H1 (cell line): ENCODE results near the gene NPM1. TPM values are rescaled to one million over a fixed set of nuclear protein-coding genes. Genes with fewer than 3 reads are reported as not detected.

Experiments used
- CTCF ChIA-PET: fragments of 300-600 bp; sonication (Branson Sonifier 250); formaldehyde crosslinking; loops from one replicate; lab custom pipeline; 2021; ENCODE audit not compliant: partially characterized antibody; lab: Charles Lee
- POLR2A ChIA-PET: fragments of 300-600 bp; sonication (Branson Sonifier 250); formaldehyde crosslinking; loops from one replicate; lab custom pipeline; 2021; ENCODE audit warnings: inconsistent platforms; ENCODE audit not compliant: partially characterized antibody; lab: Charles Lee
- DNase-seq, 2 experiments: peaks; one replicate each; pipeline versions ENCODE4 v3.0.0 to v3.0.0-alpha.2; 2010 to 2022; ENCODE audit warnings: low spot score in 2 of 2, low read depth in 1 of 2, mixed read lengths in 1 of 2
- FAIRE-seq: peaks from 2 replicates; lab custom pipeline; 2011; peaks lifted over from hg19 to GRCh38; lab: Jason Lieb, UNC
- H2AFZ ChIP-seq: 2 replicates; pipeline ENCODE4 v1.8.1; 2012; ENCODE audit warnings: low read length, inconsistent platforms
- H2AK5ac ChIP-seq: 2 replicates; pipeline ENCODE4 v1.6.1; 2013; ENCODE audit warnings: low read depth, low read length
- H2BK120ac ChIP-seq: replicated peaks from 2 replicates; pipeline ENCODE3; 2013; ENCODE audit warnings: low read depth, low read length, inconsistent platforms
- H2BK12ac ChIP-seq: 2 replicates; pipeline ENCODE4 v1.6.1; 2013; ENCODE audit warnings: low read depth, low read length
- H2BK15ac ChIP-seq: 2 replicates; pipeline ENCODE4 v1.6.1; 2013; ENCODE audit warnings: low read length
- H2BK20ac ChIP-seq: 2 replicates; pipeline ENCODE4 v1.6.1; 2013; ENCODE audit warnings: low read length
- H2BK5ac ChIP-seq: 2 replicates; pipeline ENCODE4 v1.6.1; 2013; ENCODE audit warnings: low read depth, low read length
- H3K14ac ChIP-seq: 2 replicates; pipeline ENCODE4 v1.6.1; 2013; ENCODE audit warnings: inconsistent platforms; ENCODE audit not compliant: insufficient read length
- H3K18ac ChIP-seq: 2 replicates; pipeline ENCODE4 v1.6.1; 2013; ENCODE audit warnings: low read length; ENCODE audit errors: extremely low read depth
- H3K23ac ChIP-seq: 2 replicates; pipeline ENCODE4 v1.6.1; 2013; ENCODE audit warnings: inconsistent platforms; ENCODE audit not compliant: insufficient read length
- H3K23me2 ChIP-seq: 2 replicates; pipeline ENCODE4 v1.6.1; 2013; ENCODE audit warnings: low read depth, low read length
- H3K27ac ChIP-seq: 2 replicates; pipeline ENCODE4 v1.6.1; 2011; ENCODE audit warnings: low read depth, low read length, inconsistent platforms
- H3K27me3 ChIP-seq, 4 experiments: replicated peaks in 1 of 4; 1 replicate in 1 of 4; 2 replicates in 3 of 4; pipeline versions ENCODE4 v1.6.1 to v1.8.1; 2011 to 2013; ENCODE audit warnings: low read length in 3 of 4, mild to moderate bottlenecking in 3 of 4, inconsistent platforms in 2 of 4, mixed read lengths in 2 of 4, moderate library complexity in 1 of 4; ENCODE audit not compliant: control insufficient read depth in 3 of 4, insufficient read depth in 3 of 4; ENCODE audit errors: extremely low read depth in 1 of 4
- H3K36me3 ChIP-seq, 4 experiments: 2 replicates each; pipeline versions ENCODE4 v1.6.1 to v1.8.1; 2011 to 2013; ENCODE audit warnings: mild to moderate bottlenecking in 4 of 4, low read length in 3 of 4, moderate library complexity in 2 of 4, control low read depth in 1 of 4, inconsistent platforms in 1 of 4; ENCODE audit not compliant: insufficient read depth in 4 of 4, control insufficient read depth in 2 of 4
- H3K4ac ChIP-seq: replicated peaks from 2 replicates; pipeline ENCODE3; 2013; ENCODE audit warnings: low read length, low read depth, mixed read lengths, inconsistent platforms; ENCODE audit not compliant: insufficient read length
- H3K4me1 ChIP-seq, 4 experiments: replicated peaks in 1 of 4; 1 replicate in 1 of 4; 2 replicates in 3 of 4; pipeline versions ENCODE4 v1.6.1 to v1.8.1; 2011 to 2013; ENCODE audit warnings: low read length in 3 of 4, inconsistent platforms in 2 of 4, mixed read lengths in 1 of 4; ENCODE audit not compliant: insufficient read depth in 4 of 4, control insufficient read depth in 3 of 4
- H3K4me2 ChIP-seq, 2 experiments: 2 replicates each; pipeline versions ENCODE4 v1.6.1 to v1.8.1; 2011 to 2013; ENCODE audit warnings: low read depth in 2 of 2, low read length in 2 of 2, control low read depth in 1 of 2, inconsistent platforms in 1 of 2, mild to moderate bottlenecking in 1 of 2; ENCODE audit not compliant: insufficient read depth in 1 of 2
- H3K4me3 ChIP-seq, 4 experiments: fragments of 200-600, 300-600 bp in 1 of 4; sonication (generic), shearing (Covaris generic), sonication (Bioruptor Twin) in 1 of 4; 2 replicates each; pipeline versions ENCODE4 v1.5.1 to v1.8.1; 2011 to 2016; ENCODE audit warnings: low read length in 4 of 4, low read depth in 3 of 4, control low read depth in 2 of 4, inconsistent platforms in 2 of 4, mild to moderate bottlenecking in 2 of 4, mixed read lengths in 1 of 4, moderate library complexity in 1 of 4; ENCODE audit not compliant: insufficient read depth in 2 of 4; ENCODE audit errors: extremely low read depth in 1 of 4
- H3K56ac ChIP-seq: replicated peaks from 2 replicates; pipeline ENCODE3; 2013; ENCODE audit warnings: low read depth, mild to moderate bottlenecking, mixed read lengths, low read length, inconsistent platforms; ENCODE audit not compliant: insufficient read length
- H3K79me1 ChIP-seq: 2 replicates; pipeline ENCODE4 v1.6.1; 2013; ENCODE audit warnings: low read depth, low read length, control low read depth
- H3K79me2 ChIP-seq, 2 experiments: 2 replicates each; pipeline versions ENCODE4 v1.6.1 to v1.8.1; 2012 to 2013; ENCODE audit warnings: low read length in 2 of 2, mild to moderate bottlenecking in 2 of 2, inconsistent platforms in 1 of 2; ENCODE audit not compliant: insufficient read depth in 2 of 2, control insufficient read depth in 1 of 2
- H3K9ac ChIP-seq, 4 experiments: replicated peaks in 1 of 4; 1 replicate in 1 of 4; 2 replicates in 3 of 4; pipeline versions ENCODE4 v1.6.1 to v1.8.1; 2011 to 2013; ENCODE audit warnings: low read depth in 3 of 4, low read length in 3 of 4, control low read depth in 2 of 4, mild to moderate bottlenecking in 2 of 4, moderate library complexity in 2 of 4, inconsistent platforms in 1 of 4; ENCODE audit errors: extremely low read depth in 1 of 4
- H3K9me3 ChIP-seq, 2 experiments: 2 replicates each; pipeline versions ENCODE4 v1.6.1 to v1.8.1; 2012 to 2013; ENCODE audit warnings: mild to moderate bottlenecking in 2 of 2, moderate library complexity in 2 of 2, control low read depth in 1 of 2, inconsistent platforms in 1 of 2, low read depth in 1 of 2, low read length in 1 of 2, mixed read lengths in 1 of 2; ENCODE audit not compliant: insufficient read depth in 2 of 2
- H4K20me1 ChIP-seq, 2 experiments: replicated peaks in 1 of 2; 2 replicates each; pipeline versions ENCODE3 to v1.8.1; 2011 to 2013; ENCODE audit warnings: inconsistent platforms in 2 of 2, low read length in 2 of 2, mild to moderate bottlenecking in 1 of 2; ENCODE audit not compliant: insufficient read depth in 2 of 2, control insufficient read depth in 1 of 2
- H4K5ac ChIP-seq: 2 replicates; pipeline ENCODE4 v1.6.1; 2013; ENCODE audit warnings: low read length, low read depth, mixed read lengths, inconsistent platforms; ENCODE audit not compliant: insufficient read length
- H4K8ac ChIP-seq: 2 replicates; pipeline ENCODE4 v1.8.0; 2013; ENCODE audit warnings: mild to moderate bottlenecking, moderate library complexity, low read length, inconsistent platforms; ENCODE audit not compliant: insufficient read depth; ENCODE audit errors: extremely low read depth
- H4K91ac ChIP-seq: replicated peaks from 2 replicates; pipeline ENCODE3; 2013; ENCODE audit warnings: low read length, mixed read lengths, inconsistent platforms; ENCODE audit not compliant: insufficient read length
- BACH1 ChIP-seq: IDR thresholded peaks from 2 replicates; pipeline ENCODE4 v1.6.1; 2012; ENCODE audit warnings: low read length, improper control_type of control experiment
- CHD1 ChIP-seq: IDR thresholded peaks from 2 replicates; pipeline ENCODE4 v1.6.1; 2012; ENCODE audit warnings: low read depth, low read length, improper control_type of control experiment
- CTCF ChIP-seq, 3 experiments: IDR thresholded peaks; 1 replicate in 2 of 3; 2 replicates in 1 of 3; pipeline versions ENCODE4 v1.5.1 to v1.6.1; 2011; ENCODE audit warnings: low read length in 3 of 3, mild to moderate bottlenecking in 3 of 3, inconsistent platforms in 2 of 3, low read depth in 1 of 3, moderate library complexity in 1 of 3; ENCODE audit not compliant: insufficient read depth in 1 of 3; ENCODE audit errors: control extremely low read depth in 1 of 3
- EP300 ChIP-seq, 2 experiments: IDR thresholded peaks; 1 replicate in 1 of 2; 2 replicates in 1 of 2; pipeline ENCODE4 v1.6.1; 2011 to 2012; ENCODE audit warnings: low read depth in 2 of 2, low read length in 2 of 2, mild to moderate bottlenecking in 2 of 2, borderline replicate concordance in 1 of 2, inconsistent platforms in 1 of 2, moderate library complexity in 1 of 2
- HDAC2 ChIP-seq, 2 experiments: fragments of 300-600 bp in 1 of 2; sonication (generic) in 1 of 2; IDR thresholded peaks; 2 replicates each; pipeline ENCODE4 v1.6.1; 2011 to 2012; ENCODE audit warnings: low read depth in 2 of 2, low read length in 2 of 2, mild to moderate bottlenecking in 2 of 2, moderate library complexity in 2 of 2, borderline replicate concordance in 1 of 2, inconsistent platforms in 1 of 2
- HDAC6 ChIP-seq: IDR thresholded peaks from one replicate; pipeline ENCODE4 v1.7.1; 2012; ENCODE audit warnings: low read depth, mild to moderate bottlenecking, inconsistent platforms, low read length, moderate library complexity
- POU5F1 ChIP-seq: IDR thresholded peaks from 2 replicates; pipeline ENCODE4 v1.6.1; 2011; ENCODE audit warnings: low read depth, mild to moderate bottlenecking, low read length, moderate library complexity
- SRF ChIP-seq: IDR thresholded peaks from 2 replicates; pipeline ENCODE4 v1.6.1; 2011; ENCODE audit warnings: mild to moderate bottlenecking, low read depth, low read length, moderate library complexity
- WGBS, 2 experiments: shearing (Covaris generic) in 1 of 2; methylation state at CpG; one replicate each; pipeline versions ENCODE4 v1.1.6 to v1.1.7; 2013 to 2015; ENCODE audit warnings: low lambda C conversion rate in 2 of 2, mixed read lengths in 2 of 2, inconsistent platforms in 1 of 2, low coverage in 1 of 2, missing lambda C conversion rate in 1 of 2; ENCODE audit not compliant: insufficient replicate concordance in 2 of 2, insufficient coverage in 1 of 2, insufficient read length in 1 of 2; ENCODE audit errors: extremely low coverage in 1 of 2, missing lambda C conversion rate in 1 of 2; 5-methylcytosine and 5-hydroxymethylcytosine counted together
- polyA plus RNA-seq, 7 experiments: library from polyadenylated mRNA; depleted of rRNA in 3 of 7; stranded (reverse) in 5 of 7; unstranded in 2 of 7; fragments of >200 nt in 5 of 7; fragments of 200-250 nt in 2 of 7; gene quantifications; 1 replicate in 5 of 7; 2 replicates in 1 of 7; 4 replicates in 1 of 7; pipeline versions ENCODE4 v1.2.1 to v1.2.3, GENCODE V29; 2011 to 2013; ENCODE audit warnings: missing spikeins in 2 of 7, mixed read lengths in 2 of 7
- total RNA-seq: library from RNA; stranded (reverse); fragmentation: NEBNext Ultra II Directional; extraction: Animal tissue kit (Norgen Biotek cat#: 25700); gene quantifications from 2 replicates; pipeline ENCODE4 v1.2.1, GENCODE V29; 2021

The NPM1 gene
- total and polyA plus RNA-seq, 2 of the 8 experiments (the other 6 are each of a cell fraction or from before 2014, with no cell fraction given), result 2,182 to 4,042 TPM

- CTCF ChIA-PET, result interaction anchor here (1.0 to 1.3 kb wide), 2 partner anchors 12 to 20 kb away, joined by 3 read pairs; no protein-coding TSS in a partner anchor
Measured at GRCh38 chr5:171426266-171426665, 38.6 kb downstream of the NPM1 start.

More at GRCh38 chr5:171426266-171426665, 38.6 kb downstream of the NPM1 start:
- Histone ChIP-seq H3K4me2 (no peak overlapping the region), H3K4me1 (peaks cover 0 to 14% (median 9%) of the 10 kb centered on the region in 4 experiments; a peak in 4 of 7 replicates), H2BK12ac (no peak overlapping the region), H3K14ac (no peak overlapping the region), H3K27me3 (peaks cover 7 to 14% (median 13%) of the 10 kb centered on the region in 4 experiments), H3K79me1 (no peaks in the 10 kb centered on the region), H2BK20ac (no peak overlapping the region), H3K18ac (no peak overlapping the region), H3K9me3 (no peaks in the 10 kb centered on the region), H2BK15ac (no peak overlapping the region; the same call in 1 of the 2 replicates), H2AK5ac (no peak overlapping the region), H3K9ac (no peak overlapping the region), H3K4ac (no peak overlapping the region), H2BK5ac (no peak overlapping the region), H2BK120ac (no peak overlapping the region), H3K27ac (no peak overlapping the region), H2AFZ (no peak overlapping the region), H4K8ac (no peak overlapping the region), H3K36me3 (no peaks in the 10 kb centered on the region), H4K91ac (no peak overlapping the region), H4K5ac (no peak overlapping the region), H3K79me2 (no peaks in the 10 kb centered on the region), H3K56ac (no peak overlapping the region), H3K23me2 (no peaks in the 10 kb centered on the region), H3K4me3 (no peak overlapping the region), H3K23ac (no peak overlapping the region), H4K20me1 (peaks cover 1 to 5% of the 10 kb centered on the region in 2 experiments)
- DNase-seq (no peak), FAIRE-seq (no peak)
- TF ChIP-seq HDAC6, result no peak
- no peak for TF ChIP-seq HDAC2 (IDR thresholded peaks at IDR 0.05; ENCODE audit: borderline replicate concordance in 1 of 2, low read depth in 2 of 2, low read length in 2 of 2)
- no peak for TF ChIP-seq EP300 (IDR thresholded peaks at IDR 0.05; ENCODE audit: borderline replicate concordance in 1 of 2, low read depth in 2 of 2, low read length in 2 of 2)
- TF ChIP-seq BACH1, result no peak
- no peak for TF ChIP-seq SRF
- no peak for TF ChIP-seq POU5F1
- TF ChIP-seq CHD1, result no peak
- no peak for TF ChIP-seq CTCF (IDR thresholded peaks at IDR 0.05; ENCODE audit: control extremely low read depth in 1 of 3, insufficient read depth in 1 of 3, low read depth in 1 of 3, low read length in 3 of 3)
- POLR2A ChIA-PET, result interaction anchor here (1.4 kb wide), 1 partner anchor 22 kb away, joined by 3 read pairs; no protein-coding TSS in a partner anchor
- 92% methylated on average over 4 of the region's 4 CpGs; no CpG with 5 or more reads in 1 of the 2 experiments for WGBS, 2 experiments
